HL-60 (cell line): ENCODE results near the gene TACR2.

Experiments
- GABPA ChIP-seq: IDR thresholded peaks from 2 replicates; pipeline ENCODE4 v1.6.1; 2012; ENCODE audit warnings: low read depth
- POLR2AphosphoS5 ChIP-seq: IDR thresholded peaks from 2 replicates; pipeline ENCODE4 v1.6.1; 2012; ENCODE audit warnings: low read depth
- TF ChIP-seq, protein P1 (sequence below): IDR thresholded peaks from 2 replicates; pipeline ENCODE4 v1.6.1; 2012; ENCODE audit warnings: low read depth; ENCODE audit not compliant: insufficient replicate concordance
- TF ChIP-seq, protein P2 (sequence below): IDR thresholded peaks from one replicate; pipeline ENCODE4 v1.5.1; 2011; ENCODE audit warnings: low read length, control low read depth, inconsistent platforms; ENCODE audit not compliant: insufficient read depth

GRCh38 chr10:69405221-69405620, 11.5 kb downstream of the TACR2 start:
- TF ChIP-seq, protein P1, sequence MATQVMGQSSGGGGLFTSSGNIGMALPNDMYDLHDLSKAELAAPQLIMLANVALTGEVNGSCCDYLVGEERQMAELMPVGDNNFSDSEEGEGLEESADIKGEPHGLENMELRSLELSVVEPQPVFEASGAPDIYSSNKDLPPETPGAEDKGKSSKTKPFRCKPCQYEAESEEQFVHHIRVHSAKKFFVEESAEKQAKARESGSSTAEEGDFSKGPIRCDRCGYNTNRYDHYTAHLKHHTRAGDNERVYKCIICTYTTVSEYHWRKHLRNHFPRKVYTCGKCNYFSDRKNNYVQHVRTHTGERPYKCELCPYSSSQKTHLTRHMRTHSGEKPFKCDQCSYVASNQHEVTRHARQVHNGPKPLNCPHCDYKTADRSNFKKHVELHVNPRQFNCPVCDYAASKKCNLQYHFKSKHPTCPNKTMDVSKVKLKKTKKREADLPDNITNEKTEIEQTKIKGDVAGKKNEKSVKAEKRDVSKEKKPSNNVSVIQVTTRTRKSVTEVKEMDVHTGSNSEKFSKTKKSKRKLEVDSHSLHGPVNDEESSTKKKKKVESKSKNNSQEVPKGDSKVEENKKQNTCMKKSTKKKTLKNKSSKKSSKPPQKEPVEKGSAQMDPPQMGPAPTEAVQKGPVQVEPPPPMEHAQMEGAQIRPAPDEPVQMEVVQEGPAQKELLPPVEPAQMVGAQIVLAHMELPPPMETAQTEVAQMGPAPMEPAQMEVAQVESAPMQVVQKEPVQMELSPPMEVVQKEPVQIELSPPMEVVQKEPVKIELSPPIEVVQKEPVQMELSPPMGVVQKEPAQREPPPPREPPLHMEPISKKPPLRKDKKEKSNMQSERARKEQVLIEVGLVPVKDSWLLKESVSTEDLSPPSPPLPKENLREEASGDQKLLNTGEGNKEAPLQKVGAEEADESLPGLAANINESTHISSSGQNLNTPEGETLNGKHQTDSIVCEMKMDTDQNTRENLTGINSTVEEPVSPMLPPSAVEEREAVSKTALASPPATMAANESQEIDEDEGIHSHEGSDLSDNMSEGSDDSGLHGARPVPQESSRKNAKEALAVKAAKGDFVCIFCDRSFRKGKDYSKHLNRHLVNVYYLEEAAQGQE = no peak
- TF ChIP-seq, protein P2, sequence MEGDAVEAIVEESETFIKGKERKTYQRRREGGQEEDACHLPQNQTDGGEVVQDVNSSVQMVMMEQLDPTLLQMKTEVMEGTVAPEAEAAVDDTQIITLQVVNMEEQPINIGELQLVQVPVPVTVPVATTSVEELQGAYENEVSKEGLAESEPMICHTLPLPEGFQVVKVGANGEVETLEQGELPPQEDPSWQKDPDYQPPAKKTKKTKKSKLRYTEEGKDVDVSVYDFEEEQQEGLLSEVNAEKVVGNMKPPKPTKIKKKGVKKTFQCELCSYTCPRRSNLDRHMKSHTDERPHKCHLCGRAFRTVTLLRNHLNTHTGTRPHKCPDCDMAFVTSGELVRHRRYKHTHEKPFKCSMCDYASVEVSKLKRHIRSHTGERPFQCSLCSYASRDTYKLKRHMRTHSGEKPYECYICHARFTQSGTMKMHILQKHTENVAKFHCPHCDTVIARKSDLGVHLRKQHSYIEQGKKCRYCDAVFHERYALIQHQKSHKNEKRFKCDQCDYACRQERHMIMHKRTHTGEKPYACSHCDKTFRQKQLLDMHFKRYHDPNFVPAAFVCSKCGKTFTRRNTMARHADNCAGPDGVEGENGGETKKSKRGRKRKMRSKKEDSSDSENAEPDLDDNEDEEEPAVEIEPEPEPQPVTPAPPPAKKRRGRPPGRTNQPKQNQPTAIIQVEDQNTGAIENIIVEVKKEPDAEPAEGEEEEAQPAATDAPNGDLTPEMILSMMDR = no peak
- TF ChIP-seq POLR2AphosphoS5 (no peak), GABPA (no peak)
